ENCODE measurements around the gene SP6.

GRCh38 chr17:47872019-47872650, 21.2 kb upstream of the SP6 start:
- TF ChIP-seq CTCF (conservative IDR thresholded peaks at IDR 0.05; ENCODE audit: low read depth, low read length) (no peak), EZH2phosphoT487 (IDR thresholded peaks at IDR 0.05; ENCODE audit: borderline replicate concordance, low read length) (no peak), EZH2 (IDR thresholded peaks at IDR 0.05; ENCODE audit: low read length, unreplicated experiment) (no peak)

Data from PC-3 (cell line).